ENCODE data around the gene RRP8.

RRP8 gene

GRCh38 chr11:6566704-6567370 lies 36.6 kb downstream of the RRP8 start:
- DNase-seq: no peak

GRCh38 chr11:6565988-6566703 lies 37.3 kb downstream of the RRP8 start:
- DNase-seq: no peak

DNA sequence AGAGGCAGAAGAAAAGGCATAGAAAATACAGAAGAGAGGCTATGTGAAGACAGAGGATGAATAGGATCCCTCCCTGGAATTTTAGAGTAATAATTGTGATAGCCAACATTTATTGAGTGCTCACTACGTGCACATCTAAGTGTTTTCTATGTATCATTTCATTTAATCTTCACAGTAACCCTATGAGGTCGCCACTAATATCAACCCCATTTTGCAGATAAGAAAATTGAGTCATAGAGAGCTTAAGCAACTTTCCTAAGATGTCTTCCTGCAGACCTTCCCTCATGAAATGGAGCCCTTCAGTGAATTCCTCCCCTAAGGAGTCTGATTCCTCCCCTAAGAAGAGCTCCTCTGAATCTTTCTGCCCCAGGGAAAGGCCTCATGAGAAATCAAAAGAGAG lies 38.1 kb downstream of the RRP8 start:
- no peak for DNase-seq

DNA sequence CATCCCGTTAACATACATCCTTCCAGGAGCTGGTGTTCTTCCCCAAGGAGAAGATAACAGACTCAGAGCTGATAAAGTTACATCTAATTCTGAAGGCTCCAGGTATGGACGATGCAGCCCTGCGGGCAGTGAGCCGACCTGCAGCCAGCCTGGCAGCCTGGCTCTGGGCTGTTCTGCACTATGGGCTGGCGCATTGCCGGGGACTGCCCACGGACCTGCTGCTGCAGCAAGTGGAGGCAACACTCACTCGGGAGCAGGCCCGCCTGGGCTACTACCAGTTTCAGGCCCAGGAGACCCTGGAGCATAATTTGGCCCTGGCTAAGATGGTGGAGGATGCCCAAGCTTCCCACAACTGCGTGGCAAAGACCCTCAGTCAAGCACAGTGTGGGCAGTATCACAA lies 39.7 kb downstream of the RRP8 start:
- no peak for DNase-seq

GRCh38 chr11:6563121-6563619 lies 40.2 kb downstream of the RRP8 start:
- DNase-seq: no peak

DNA sequence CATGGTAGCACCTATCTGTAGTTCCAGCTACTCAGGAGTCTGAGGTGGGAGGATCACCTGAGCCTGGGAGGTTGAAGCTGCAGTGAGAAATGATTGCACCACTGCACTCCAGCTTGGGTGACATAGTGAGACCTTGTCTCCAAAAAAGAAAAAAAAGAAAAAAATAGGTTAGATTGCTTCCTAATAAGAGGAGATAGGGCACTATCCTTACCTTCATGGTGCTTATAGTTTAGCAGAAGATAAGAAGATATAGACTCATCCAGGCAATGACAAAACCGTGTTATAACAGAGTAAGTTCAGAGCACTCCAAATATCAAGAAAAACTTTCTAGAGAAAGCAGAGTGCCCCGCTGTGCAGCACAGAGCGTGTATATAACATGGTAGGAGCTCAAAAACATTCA lies 42.1 kb downstream of the RRP8 start:
- no peak for DNase-seq

DNA sequence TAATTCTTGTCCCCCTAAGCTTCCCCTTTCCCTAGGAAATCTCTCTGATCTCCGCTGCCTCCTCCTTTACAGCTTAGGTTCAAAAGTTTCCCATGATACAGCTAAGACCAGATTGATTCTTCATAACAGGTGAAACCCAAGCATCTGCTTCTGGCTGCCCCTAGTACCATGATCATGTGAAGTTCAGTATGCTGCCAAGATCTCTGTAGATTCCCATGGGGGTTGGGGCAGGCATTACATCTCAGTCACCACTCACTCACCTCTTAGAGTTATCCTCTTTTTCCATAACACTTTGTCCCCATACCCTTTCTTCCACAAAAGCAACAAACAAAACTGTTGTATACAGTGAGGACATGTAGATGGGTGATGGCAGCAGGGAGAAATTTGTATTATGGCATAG lies 44.0 kb downstream of the RRP8 start:
- DNase-seq: no peak

DNA sequence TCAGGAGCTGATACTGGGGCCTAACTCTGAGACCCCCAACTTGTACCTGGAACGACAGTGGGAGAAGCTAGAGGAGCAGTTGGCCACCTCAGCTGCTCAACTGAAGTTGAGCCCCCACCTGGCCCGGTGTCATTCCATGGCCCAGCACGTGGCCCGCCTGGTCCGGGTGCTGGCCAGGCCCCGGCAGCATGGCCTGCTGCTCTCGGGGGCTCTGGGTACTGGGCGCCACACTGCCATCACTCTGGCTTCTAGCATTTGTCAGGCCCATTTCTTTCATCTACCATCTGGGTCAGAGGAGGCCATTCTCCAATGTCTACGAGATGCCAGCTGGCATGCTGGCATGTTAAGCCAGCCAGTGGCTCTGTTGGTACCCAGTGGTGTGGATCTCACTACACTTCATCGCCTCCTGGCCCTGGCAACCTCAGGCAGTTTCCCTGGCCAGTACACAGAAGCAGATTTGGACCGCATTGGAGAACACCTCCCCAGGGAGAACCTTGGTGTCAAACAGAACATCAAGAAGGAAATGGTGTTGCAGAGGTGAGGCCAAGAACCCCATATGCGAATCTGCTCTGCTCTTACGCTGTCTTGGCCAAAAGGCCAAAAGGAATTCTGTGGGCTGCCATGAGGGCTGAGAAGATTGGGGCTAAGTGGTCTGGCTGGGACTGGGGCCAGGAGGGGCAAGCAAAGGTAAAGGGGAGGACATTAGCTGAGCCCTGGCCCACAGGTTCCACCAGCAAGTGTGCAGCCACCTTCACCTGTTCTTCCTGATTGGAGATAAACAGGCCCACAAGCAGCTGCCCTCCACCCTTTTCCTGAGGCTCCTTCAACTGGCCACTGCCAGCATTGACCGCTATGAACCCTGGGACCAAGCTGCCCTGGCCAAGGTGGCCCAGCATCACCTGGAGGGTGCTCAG lies 45.4 kb downstream of the RRP8 start:
- no peak for DNase-seq

DNA sequence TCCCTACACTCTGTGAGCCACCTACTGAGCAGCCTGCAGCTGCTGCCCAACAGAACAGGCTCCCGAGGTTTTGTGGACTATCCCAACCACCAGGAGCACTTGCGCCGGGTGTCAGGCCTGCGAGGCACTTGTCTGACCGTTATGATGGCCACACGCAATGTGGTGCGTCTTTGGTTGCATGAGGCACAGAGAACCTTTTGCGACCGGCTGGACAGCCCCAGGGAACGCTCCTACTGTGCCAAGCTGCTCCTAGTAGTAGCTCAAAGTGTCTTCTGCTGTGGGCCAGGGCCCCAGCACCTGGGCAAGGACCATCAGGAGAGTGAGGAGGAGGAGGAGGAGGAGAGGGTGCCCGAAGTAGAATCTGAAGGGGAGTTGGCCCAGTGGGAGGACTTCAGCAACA lies 46.4 kb downstream of the RRP8 start:
- DNase-seq: no peak

- no peak for DNase-seq
Measured at GRCh38 chr11:6556139-6556949, 47.1 kb downstream of the RRP8 start.

DNA sequence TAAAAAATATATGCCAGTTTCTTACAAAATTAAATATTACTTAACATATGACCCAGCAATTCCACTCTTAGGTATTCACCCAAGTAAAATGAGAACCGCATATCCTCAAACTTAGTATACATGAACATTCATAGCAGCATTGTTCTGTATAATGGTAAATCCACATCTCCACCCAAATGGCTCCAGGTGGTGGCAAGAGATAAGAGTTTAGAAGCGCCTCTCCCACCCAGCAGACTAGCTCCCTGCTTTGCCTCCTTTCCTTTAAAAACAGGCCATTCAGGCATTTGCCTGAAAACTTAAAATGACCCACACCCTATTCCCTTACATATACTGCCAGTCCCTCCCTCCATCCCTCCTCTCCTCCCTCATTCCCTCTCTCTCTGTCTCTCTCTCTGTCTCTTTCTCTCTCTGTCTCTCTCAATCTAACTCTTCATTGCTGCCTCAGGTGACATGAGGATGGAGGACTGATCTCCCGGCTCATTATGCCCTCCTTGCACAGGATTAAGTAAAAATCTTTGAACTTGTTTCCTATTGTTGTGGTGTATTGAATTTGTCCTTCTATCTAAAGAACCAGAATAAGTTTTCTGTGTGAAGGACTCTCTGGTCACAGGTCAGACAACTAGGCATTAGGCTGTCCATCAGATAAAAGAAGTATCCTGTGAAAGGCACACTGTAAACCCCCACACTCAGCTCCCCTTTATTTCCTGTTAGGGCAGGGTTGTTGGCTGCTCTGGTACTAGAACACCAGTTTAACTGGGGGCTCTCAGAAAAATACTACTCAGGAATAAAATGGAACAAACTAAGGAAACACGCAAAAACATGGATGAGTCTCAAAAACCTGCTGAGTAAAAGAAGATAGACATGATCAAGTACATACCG lies 48.3 kb downstream of the RRP8 start:
- no peak for DNase-seq

DNA sequence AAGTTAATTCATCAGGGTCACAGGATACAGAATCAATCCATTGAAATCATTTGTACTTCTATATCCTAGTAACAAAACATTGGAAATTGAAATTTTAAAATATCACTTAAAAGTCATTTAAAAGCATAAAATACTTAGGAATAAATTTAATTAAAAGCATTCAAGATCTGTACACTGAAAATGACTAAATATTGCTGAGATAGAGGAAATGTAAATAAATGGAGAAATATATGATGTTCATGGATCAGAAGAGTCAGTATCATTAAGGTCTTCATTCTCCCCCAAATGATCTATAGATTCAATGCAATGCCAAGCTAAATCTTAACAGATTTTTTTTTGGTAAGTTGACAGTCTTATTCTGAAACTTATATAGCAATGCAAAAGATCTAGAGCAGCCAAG lies 49.8 kb downstream of the RRP8 start:
- DNase-seq: no peak

- DNase-seq: no peak
Measured at GRCh38 chr11:6548641-6549040, 54.8 kb downstream of the RRP8 start.

DNA sequence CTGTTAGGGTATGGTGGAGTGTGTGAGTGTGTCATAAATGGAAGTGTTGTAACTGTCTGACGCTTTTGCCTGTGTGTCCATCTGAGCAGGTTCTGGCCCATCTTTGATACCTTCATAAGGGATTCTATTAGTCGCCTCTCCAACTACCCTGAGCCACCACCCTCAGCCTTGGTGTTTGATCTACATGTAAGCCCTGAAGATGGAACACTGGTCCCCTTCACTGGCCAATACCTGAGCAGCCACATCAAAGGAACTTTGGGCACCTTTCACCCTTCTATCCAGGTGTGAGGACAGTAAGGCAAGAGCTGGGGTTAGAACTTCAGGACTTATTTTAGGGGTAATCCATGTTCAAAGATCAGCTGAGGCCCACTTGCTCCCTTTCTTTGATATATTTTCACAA lies 55.3 kb downstream of the RRP8 start:
- no peak for DNase-seq

DNA sequence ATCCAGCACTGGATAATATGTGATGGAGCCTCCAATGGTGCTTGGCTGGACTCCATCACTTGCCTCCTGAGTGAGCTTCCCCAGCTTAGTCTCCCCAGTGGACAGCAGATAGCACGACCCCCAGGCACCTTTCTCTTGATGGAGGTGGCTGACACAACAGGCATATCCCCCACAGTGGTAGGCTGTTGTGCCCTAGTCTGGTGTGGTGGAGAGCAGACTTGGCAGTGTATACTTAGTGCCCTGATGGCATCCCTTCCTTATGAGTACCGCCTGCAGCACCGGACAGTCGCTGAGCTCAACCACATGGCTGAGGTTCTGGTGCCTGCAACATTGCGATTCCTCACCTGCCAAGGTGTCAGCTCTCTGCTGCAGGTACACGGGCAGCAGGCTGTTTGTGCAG lies 56.2 kb downstream of the RRP8 start:
- DNase-seq: no peak

- no peak for DNase-seq
Measured at GRCh38 chr11:6546735-6547134, 56.7 kb downstream of the RRP8 start.

GRCh38 chr11:6545917-6546605 lies 57.4 kb downstream of the RRP8 start:
- DNase-seq: no peak

All from CD4-positive, alpha-beta T cell treated with Interleukin-12 subunit alpha and Interleukin-12 subunit beta, for 1 hour (primary cell).